Lower leg skin (tissue), 3 donors: ENCODE results near the gene UNC45A.

Source experiments
- CTCF ChIP-seq, 3 donors: fragments of 450-650 bp; IDR thresholded peaks; one replicate each; pipeline ENCODE4 v1.5.1; 2016; ENCODE audit warnings: antibody characterized with exemption in 3 of 3, mild to moderate bottlenecking in 3 of 3, moderate library complexity in 2 of 3
- POLR2A ChIP-seq, 2 donors: fragments of 450-650 bp; IDR thresholded peaks; one replicate each; pipeline ENCODE4 v1.6.1; 2016 to 2017; ENCODE audit warnings: antibody characterized with exemption in 2 of 2, mild to moderate bottlenecking in 1 of 2, moderate library complexity in 1 of 2

- TF ChIP-seq CTCF (IDR thresholded peaks at IDR 0.05): no peak
- TF ChIP-seq POLR2A (IDR thresholded peaks at IDR 0.05): no peak
Measured at GRCh38 chr15:90962021-90962420, 26.9 kb downstream of the UNC45A start.
